22Rv1 (cell line): ENCODE results near the gene USH2A.

Experiments used
- H3K27ac ChIP-seq: fragments of 450-650 bp; 2 replicates; pipeline ENCODE4 v1.5.1; 2017
- CTCF ChIP-seq: fragments of 450-650 bp; IDR thresholded peaks from 2 replicates; pipeline ENCODE4 v1.5.1; 2017; ENCODE audit warnings: mild to moderate bottlenecking
- ZFX ChIP-seq: fragments of 450-650 bp; IDR thresholded peaks from 2 replicates; pipeline ENCODE4 v1.6.1; 2017; ENCODE audit warnings: antibody characterized with exemption, borderline replicate concordance

The USH2A gene

GRCh38 chr1:216434232-216434631, 11.0 kb upstream of the USH2A start:
- TF ChIP-seq CTCF (no peak), ZFX (no peak)
- H3K27ac ChIP-seq: no peak overlapping the region

- TF ChIP-seq ZFX (no peak), CTCF (no peak)
- no peak overlapping the region for H3K27ac ChIP-seq
Observed at GRCh38 chr1:216433175-216433574, 9.9 kb upstream of the USH2A start.

DNA sequence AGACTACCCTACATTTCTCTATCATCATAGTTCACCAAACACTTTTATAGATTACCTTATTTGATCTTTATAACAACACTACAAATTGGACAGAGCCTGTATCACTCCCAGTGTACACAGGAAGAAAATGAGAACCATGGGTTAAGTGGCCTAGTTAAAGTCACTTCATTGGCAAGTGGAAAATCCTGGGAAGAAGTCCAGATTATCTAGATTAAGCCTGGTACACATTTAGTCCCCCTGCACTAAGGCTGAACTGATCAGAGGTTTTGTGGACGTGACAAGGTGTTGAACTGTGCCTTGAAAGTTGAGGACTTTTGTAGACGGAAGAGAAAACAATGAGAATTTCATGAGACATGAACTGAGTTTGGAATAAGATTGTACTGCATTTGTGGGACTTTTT, 7.5 kb upstream of the USH2A start:
- no peak overlapping the region for H3K27ac ChIP-seq
- TF ChIP-seq CTCF (no peak), ZFX (no peak)

DNA sequence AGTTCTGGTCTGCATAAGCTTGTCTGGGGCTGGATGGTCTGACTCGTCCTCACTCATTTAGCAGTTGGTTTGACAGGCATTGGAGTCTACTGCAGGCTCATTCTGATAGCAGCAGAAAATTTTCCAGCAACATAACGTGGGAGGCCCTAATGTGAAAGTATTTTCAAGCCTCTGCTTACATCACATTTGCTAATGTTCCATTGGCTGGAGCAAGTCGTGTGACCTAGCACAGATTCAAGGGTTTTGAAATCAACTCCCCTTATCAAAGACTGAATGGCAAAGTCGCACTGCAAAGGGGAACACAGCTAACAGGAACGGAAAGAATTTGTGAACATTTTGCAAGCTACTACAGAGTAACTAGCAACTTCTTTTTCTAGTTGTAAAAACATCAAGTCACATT, 2.3 kb upstream of the USH2A start:
- no peak overlapping the region for H3K27ac ChIP-seq
- TF ChIP-seq CTCF (no peak), ZFX (no peak)

GRCh38 chr1:216420746-216421145, 2.5 kb downstream of the USH2A start:
- H3K27ac ChIP-seq: no peak overlapping the region
- TF ChIP-seq ZFX: no peak
- TF ChIP-seq CTCF: no peak

DNA sequence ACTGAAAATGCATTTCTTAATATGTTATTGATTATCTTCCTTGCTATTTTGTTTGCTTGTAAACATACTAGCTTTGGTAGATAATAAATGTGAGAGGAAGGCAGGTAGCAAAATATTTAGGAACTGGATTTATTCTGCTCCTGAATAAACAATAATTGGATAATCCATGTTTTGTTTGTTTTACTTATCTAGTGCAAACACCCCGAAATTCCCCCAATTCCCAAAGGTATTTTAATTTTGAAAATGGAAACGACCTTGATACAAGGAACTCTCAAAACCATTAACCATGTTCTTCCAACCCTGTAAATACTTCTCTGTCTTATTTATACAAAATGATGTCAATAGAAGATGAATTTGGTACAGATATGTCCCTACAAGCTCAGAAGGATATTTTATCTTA, 3.0 kb downstream of the USH2A start:
- no peak for TF ChIP-seq ZFX
- TF ChIP-seq CTCF: no peak
- H3K27ac ChIP-seq: no peak overlapping the region

DNA sequence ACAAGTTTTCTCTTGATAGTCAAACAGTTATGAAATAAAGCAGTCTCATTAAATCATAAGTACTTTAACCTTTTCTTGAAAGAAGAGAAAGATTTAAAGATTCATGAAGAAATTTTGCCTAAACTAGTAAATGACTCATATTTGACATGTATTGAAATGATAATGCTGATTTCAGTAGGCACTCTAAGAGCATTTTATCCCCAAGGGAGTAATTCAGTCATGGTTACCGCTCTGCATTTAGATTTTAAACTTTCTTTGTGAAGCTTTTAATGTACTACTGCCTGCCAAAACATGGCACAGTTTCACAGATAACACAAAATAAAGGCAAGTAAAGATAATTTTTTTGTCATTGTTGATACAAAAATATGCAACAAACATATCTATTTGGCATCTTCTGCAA, 6.8 kb downstream of the USH2A start:
- TF ChIP-seq ZFX (no peak), CTCF (no peak)

More for the DNA sequence above, 6.8 kb downstream of the USH2A start:
- no peak overlapping the region for H3K27ac ChIP-seq
